Measurements from ENCODE around the gene ATMIN. TPM values are rescaled to one million over a fixed set of nuclear protein-coding genes. Genes with fewer than 3 reads are reported as not detected.

Gene ATMIN
- total and polyA plus RNA-seq, 2 donors (not counting 1 experiment from before 2014, with no cell fraction given): 7.5 to 31.5 TPM

GRCh38 chr16:81076566-81077075, 41.0 kb downstream of the ATMIN start:
- Histone ChIP-seq H3K9me3 (ENCODE audit: control extremely low read depth in 1 of 3, control insufficient read depth in 2 of 3, insufficient read depth in 1 of 3, low read length in 2 of 3) (peaks cover 0 to 1% (median 0%) of the 10 kb centered on the region in 3 donors), H3K27ac (ENCODE audit: low read length in 2 of 2) (peak overlapping the region; percentile 79 to 89), H3K4me1 (ENCODE audit: control insufficient read depth in 2 of 2, insufficient read depth in 2 of 2, low read length in 2 of 2) (peaks cover 4 to 12% of the 10 kb centered on the region in 2 donors), H3K36me3 (replicated peaks in 1 of 2; ENCODE audit: control extremely low read depth in 1 of 2, control insufficient read depth in 1 of 2, extremely low read depth in 1 of 2, insufficient read depth in 2 of 2, low read length in 1 of 2) (no peaks in the 10 kb centered on the region), H4K20me1 (ENCODE audit: control insufficient read depth, insufficient read depth, low read length, poor library complexity, severe bottlenecking) (no peaks in the 10 kb centered on the region), H3K4me3 (ENCODE audit: control extremely low read depth in 1 of 5, extremely low read depth in 1 of 5, insufficient read depth in 1 of 5, low read depth in 2 of 5, low read length in 4 of 5) (peak overlapping the region; percentile 67 to 84 (median 82)), H3K27me3 (replicated peaks in 1 of 4; ENCODE audit: control extremely low read depth in 1 of 4, control insufficient read depth in 3 of 4, insufficient read depth in 4 of 4, low read length in 3 of 4) (no peaks in the 10 kb centered on the region), H3K9ac (ENCODE audit: low read length) (peak overlapping the region; percentile 84), H3K79me2 (ENCODE audit: control insufficient read depth, insufficient read depth, low read length) (no peaks in the 10 kb centered on the region), H2AFZ (ENCODE audit: insufficient read depth, low read depth, low read length, poor library complexity, severe bottlenecking) (peak overlapping the region; percentile 90), H3K4me2 (replicated peaks; ENCODE audit: low read depth, low read length, poor library complexity, severe bottlenecking) (peak overlapping the region; percentile 82)
- H3K4me1 Mint-ChIP-seq: peaks cover 4% of the 10 kb centered on the region
- no peaks in the 10 kb centered on the region for H3K27me3 Mint-ChIP-seq
- intact Hi-C loops (cut with micrococcal nuclease): loop anchor here (1.0 to 2.0 kb wide), 6 partner anchors 20 to 1094 kb away; partner anchors contain the start of genes ATMIN, CENPN, DYNLRB2 and GCSH
- H3K27ac Mint-ChIP-seq: no peak overlapping the region
- POLR2A ChIA-PET: interaction anchor here (0.6 to 1.4 kb wide), 4 partner anchors 41 to 324 kb away, joined by 3 to 8 read pairs (median 4); partner anchors contain the start of genes ATMIN, CENPN, CMC2 and GAN
- ATAC-seq (ENCODE audit: low read depth) (peak; percentile 82), DNase-seq (peak; percentile 96)
- under 1% methylated on average over 27 of the region's 27 CpGs for WGBS (ENCODE audit: insufficient coverage)
- no peak overlapping the region for H3K4me3 Mint-ChIP-seq
- no peak for TF ChIP-seq CTCF (IDR thresholded peaks at IDR 0.05)
- no peak for TF ChIP-seq EZH2 (IDR thresholded peaks at IDR 0.05; ENCODE audit: borderline replicate concordance, insufficient read depth, low read depth, low read length, poor library complexity, severe bottlenecking)
- CTCF ChIA-PET: interaction anchor here (1.2 to 7.9 kb wide), 4 partner anchors 39 to 72 kb away, joined by 5 to 57 read pairs (median 12); partner anchors contain the start of genes ATMIN, CENPN and CMC2
- H3K9me3 Mint-ChIP-seq (ENCODE audit: insufficient read depth): no peaks in the 10 kb centered on the region

Data from B cell (primary cell).